GM10266 (cell line): ENCODE data around the gene PIP4K2A.

ENCODE experiments used
- DNase-seq: peaks from one replicate; pipeline ENCODE4 v3.0.0; 2012; ENCODE audit errors: extremely low spot score
- TF ChIP-seq, protein P1 (sequence below): IDR thresholded peaks from 2 replicates; pipeline ENCODE4 v1.5.1; 2012; ENCODE audit warnings: mild to moderate bottlenecking, low read depth; ENCODE audit not compliant: control insufficient read depth, insufficient read depth; ENCODE audit errors: missing control alignments

Gene PIP4K2A

DNA sequence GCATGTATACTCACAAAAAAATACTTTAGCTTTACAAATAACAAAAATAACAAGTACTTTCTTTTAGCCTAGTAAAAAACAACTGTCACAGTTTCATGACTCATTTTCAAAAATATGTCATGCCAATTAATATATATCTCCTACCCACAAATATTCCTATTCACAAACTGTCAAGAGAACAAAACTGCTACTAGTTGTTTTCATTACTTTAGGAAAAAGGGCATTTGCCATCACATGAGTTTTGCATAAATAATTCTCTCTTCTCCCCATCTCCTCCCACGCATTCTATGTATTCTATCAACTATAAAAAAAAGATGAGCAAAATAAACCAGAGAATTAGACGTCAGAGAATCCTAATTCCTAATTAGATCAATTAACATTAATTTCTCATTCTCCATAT lies 87.6 kb downstream of the PIP4K2A start:
- TF ChIP-seq, protein P1, sequence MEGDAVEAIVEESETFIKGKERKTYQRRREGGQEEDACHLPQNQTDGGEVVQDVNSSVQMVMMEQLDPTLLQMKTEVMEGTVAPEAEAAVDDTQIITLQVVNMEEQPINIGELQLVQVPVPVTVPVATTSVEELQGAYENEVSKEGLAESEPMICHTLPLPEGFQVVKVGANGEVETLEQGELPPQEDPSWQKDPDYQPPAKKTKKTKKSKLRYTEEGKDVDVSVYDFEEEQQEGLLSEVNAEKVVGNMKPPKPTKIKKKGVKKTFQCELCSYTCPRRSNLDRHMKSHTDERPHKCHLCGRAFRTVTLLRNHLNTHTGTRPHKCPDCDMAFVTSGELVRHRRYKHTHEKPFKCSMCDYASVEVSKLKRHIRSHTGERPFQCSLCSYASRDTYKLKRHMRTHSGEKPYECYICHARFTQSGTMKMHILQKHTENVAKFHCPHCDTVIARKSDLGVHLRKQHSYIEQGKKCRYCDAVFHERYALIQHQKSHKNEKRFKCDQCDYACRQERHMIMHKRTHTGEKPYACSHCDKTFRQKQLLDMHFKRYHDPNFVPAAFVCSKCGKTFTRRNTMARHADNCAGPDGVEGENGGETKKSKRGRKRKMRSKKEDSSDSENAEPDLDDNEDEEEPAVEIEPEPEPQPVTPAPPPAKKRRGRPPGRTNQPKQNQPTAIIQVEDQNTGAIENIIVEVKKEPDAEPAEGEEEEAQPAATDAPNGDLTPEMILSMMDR = no peak
- DNase-seq = no peak

DNA sequence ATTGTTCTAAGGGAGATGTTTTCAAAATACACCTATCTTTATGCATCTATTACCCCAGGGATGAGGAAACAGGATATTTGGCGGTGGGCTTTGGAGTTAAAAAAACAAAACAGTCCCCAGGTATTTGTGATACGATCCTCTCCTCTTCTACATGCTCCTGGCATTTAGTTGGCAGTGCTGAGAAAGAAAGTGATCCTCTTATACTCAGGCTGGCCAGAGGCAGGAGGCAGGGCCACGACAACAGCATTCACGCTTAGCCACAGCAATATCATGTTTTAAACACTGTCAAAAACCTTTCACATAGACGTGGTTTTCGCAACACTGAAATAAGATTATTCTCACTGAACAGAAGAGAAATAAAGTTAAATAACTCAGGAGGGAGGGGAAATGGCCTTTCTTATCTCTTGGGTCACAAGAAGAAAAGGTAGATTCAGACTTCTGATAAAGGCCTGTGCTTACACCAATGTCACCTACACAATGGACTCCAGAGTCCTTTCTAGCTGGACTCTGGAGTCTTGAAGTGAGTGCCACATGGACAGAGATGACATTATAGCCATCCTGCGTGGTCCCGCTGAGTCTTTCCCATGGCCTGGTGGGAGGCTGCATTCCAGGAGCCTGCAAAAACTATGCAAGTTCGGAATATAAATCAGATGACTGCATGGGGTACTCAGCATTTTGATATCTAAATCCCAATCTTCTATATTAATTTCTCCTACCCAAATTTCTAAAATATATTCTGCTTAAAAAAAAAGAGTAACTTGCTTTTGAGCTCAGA lies 88.7 kb downstream of the PIP4K2A start:
- DNase-seq = no peak
- TF ChIP-seq, protein P1 = no peak

DNA sequence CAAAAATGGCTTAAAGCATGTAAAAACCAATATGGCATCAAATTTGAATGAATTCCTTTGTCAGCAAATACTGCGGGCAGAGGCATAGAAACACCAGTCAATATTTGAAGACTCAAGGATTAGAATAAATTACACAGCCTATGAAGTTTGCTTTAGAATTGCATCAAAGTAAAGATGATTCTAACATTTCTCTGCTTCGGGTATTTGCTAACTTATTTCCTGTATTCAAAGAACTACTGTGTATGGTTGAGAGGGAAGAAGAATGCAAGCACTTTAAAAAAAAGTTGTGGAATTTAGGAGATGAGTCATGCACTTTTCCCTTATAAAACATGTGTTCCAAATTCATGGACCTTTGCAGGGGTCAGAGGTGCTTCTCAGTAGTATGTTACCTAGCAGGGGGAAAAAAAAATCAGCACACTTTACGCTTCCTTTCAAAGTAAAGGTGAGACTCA lies 90.1 kb downstream of the PIP4K2A start:
- TF ChIP-seq, protein P1 = no peak
- DNase-seq = no peak

DNA sequence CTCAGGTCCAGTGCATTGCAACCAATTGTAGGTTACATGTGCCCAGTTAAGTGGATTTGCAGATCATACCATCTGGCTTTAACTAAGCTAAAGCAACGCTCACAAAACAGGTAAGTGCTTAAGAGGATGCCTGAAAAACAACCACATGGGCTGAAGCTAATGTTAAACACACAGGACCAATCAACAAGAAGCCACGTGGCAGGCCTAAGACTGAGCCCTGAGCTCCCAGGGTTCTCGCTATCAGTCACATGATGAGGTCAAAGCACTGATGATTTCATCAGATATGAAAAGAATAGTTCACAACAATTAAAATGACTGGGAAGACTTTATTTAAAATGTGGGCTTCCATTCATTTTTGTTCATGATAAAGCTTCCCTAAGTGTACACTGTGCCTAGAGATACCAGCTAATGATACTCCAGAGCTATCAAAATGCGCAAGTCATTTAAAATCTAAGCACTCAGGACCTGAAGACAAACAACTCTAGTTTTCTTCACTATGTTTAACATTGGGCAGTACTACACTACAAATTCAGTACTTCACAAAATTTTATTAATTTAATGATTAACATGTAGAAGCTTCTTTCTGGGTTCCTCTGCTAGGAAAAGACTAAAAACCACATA lies 90.6 kb downstream of the PIP4K2A start:
- TF ChIP-seq, protein P1 = no peak

DNA sequence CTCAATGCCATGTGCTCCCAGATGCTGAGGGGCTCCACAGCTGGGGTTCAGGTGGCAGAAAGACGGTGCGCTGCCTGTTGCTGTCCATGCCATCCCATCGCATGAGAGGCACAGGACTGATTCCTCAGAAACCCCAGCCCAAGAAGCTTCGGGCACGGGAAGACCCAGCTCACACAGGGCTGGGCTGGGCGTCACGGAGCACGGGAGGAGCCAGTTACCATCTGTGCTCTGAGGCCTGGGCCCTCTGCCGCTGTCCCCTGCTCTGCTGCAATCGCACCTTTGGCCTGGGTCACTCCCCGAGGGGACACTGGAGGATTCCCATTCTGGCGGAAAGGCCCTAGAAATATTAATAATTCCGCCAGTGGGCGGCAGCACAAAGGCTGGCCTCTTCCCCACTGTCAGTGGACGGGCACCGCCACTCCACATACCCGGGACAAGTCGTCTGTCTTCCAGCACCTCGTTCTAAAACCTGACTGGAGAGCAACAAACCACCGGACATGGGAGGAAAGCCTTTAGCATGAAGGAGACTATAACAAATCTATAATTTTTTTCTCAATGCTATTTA lies 92.1 kb downstream of the PIP4K2A start:
- TF ChIP-seq, protein P1 = no peak
- no peak for DNase-seq

More for the DNA sequence above, 90.6 kb downstream of the PIP4K2A start:
- no peak for DNase-seq

DNA sequence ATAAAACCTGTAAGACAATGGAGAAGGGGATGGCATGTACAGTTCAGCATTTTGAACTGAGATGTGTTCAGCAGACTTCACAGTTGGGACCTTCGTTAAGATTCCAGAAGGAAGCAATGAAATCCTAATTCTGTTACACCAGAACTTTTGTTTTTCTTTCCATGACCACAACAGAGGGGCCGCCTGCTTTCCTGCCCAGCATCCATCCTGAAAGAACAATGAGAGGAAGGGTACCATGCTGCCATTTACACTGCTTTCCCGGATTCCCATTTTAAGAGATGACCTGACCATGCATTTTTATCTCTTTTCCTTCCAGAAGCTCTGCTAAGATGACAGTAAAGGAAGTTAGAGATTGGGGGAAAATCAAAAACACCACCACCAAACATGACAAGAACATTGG lies 92.7 kb downstream of the PIP4K2A start:
- DNase-seq = no peak
- TF ChIP-seq, protein P1 = no peak

DNA sequence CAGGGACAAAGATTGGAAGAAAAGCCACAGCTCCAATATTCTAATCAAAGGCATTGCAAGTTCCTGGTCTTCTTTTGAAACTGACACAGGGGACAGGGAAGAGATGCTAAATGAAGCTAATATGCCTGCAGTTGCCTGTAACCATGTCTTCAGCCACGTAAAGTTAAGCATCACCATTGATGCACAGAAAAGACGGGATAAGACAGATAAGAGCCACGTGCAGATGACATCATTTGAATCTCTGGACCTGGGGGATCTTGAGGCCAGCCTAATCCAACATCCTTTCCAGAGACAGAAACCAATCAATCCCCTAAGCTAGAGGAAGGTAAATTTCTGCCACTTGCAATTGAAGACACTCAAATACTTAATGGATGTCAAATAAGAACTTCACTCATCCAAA lies 93.4 kb downstream of the PIP4K2A start:
- TF ChIP-seq, protein P1 = no peak
- DNase-seq = no peak
